Tibial artery (tissue), 4 donors: ENCODE measurements around the gene HOXD10.

Experiments
- DNase-seq, 2 donors: peaks; one replicate each; pipeline ENCODE4 v3.0.0-alpha.2; 2019
- H3K27ac ChIP-seq, 2 donors: fragments of 200-600 bp; sonication (generic) in 1 of 2; 1 replicate in 1 of 2; 2 replicates in 1 of 2; pipeline ENCODE4 v1.5.1; 2018 to 2019; ENCODE audit warnings: mild to moderate bottlenecking in 1 of 2
- H3K27me3 ChIP-seq, 2 donors: fragments of 200-600 bp; sonication (generic) in 1 of 2; one replicate each; pipeline versions ENCODE4 v1.5.1 to v1.6.0; 2016 to 2019
- H3K36me3 ChIP-seq, 3 donors: fragments of 200-600 bp; sonication (generic) in 2 of 3; one replicate each; pipeline ENCODE4 v1.5.1; 2016 to 2019; ENCODE audit warnings: mild to moderate bottlenecking in 2 of 3
- H3K4me1 ChIP-seq, 4 donors: fragments of 200-600 bp; sonication (generic) in 2 of 4; 1 replicate in 3 of 4; 2 replicates in 1 of 4; pipeline ENCODE4 v1.5.1; 2016 to 2019
- H3K4me3 ChIP-seq, 2 donors: fragments of 200-600 bp; sonication (generic) in 1 of 2; 1 replicate in 1 of 2; 2 replicates in 1 of 2; pipeline ENCODE4 v1.5.1; 2018 to 2019; ENCODE audit warnings: mild to moderate bottlenecking in 2 of 2
- H3K9me3 ChIP-seq, 3 donors: fragments of 200-600 bp; sonication (generic) in 1 of 3; one replicate each; pipeline ENCODE4 v1.5.1; 2016 to 2019
- CTCF ChIP-seq, 2 experiments: fragments of 200-600 bp in 1 of 2; fragments of 450-650 bp in 1 of 2; IDR thresholded peaks; one replicate each; pipeline ENCODE4 v1.5.1; 2017 to 2019; ENCODE audit warnings: antibody characterized with exemption in 2 of 2, mild to moderate bottlenecking in 1 of 2, moderate library complexity in 1 of 2
- intact Hi-C: fragments of 100-400 bp; cut with DNase I; formaldehyde crosslinking; loops from one replicate; pipeline ENCODE4 v1.15.0; 2023; ENCODE audit warnings: low total_unique reads

Gene HOXD10

GRCh38 chr2:176148751-176149421 is 32.3 kb downstream of the HOXD10 start:
- intact Hi-C loops = no loop called here
- no peaks in the 10 kb centered on the region for H3K9me3 ChIP-seq
- peaks cover 0 to 61% of the 10 kb centered on the region in 2 donors for H3K27me3 ChIP-seq
- no peaks in the 10 kb centered on the region for H3K4me1 ChIP-seq
- H3K4me3 ChIP-seq = no peak overlapping the region
- H3K27ac ChIP-seq = no peak overlapping the region
- DNase-seq = no peak
- H3K36me3 ChIP-seq = peaks cover 8 to 30% (median 15%) of the 10 kb centered on the region in 3 donors
- no peak for TF ChIP-seq CTCF (IDR thresholded peaks at IDR 0.05)

GRCh38 chr2:176149481-176149938 is 32.9 kb downstream of the HOXD10 start:
- no peaks in the 10 kb centered on the region for H3K9me3 ChIP-seq
- TF ChIP-seq CTCF (IDR thresholded peaks at IDR 0.05) = no peak
- no peak overlapping the region for H3K27ac ChIP-seq
- H3K4me3 ChIP-seq = no peak overlapping the region
- intact Hi-C loops = no loop called here
- DNase-seq = no peak
- no peaks in the 10 kb centered on the region for H3K4me1 ChIP-seq
- peaks cover 8 to 31% (median 15%) of the 10 kb centered on the region in 3 donors for H3K36me3 ChIP-seq
- H3K27me3 ChIP-seq = peaks cover 0 to 62% of the 10 kb centered on the region in 2 donors

GRCh38 chr2:176149939-176150583 is 33.5 kb downstream of the HOXD10 start:
- Histone ChIP-seq H3K9me3 (no peaks in the 10 kb centered on the region), H3K4me3 (no peak overlapping the region), H3K27me3 (peaks cover 0 to 66% of the 10 kb centered on the region in 2 donors), H3K4me1 (no peaks in the 10 kb centered on the region), H3K27ac (no peak overlapping the region), H3K36me3 (peaks cover 8 to 35% (median 15%) of the 10 kb centered on the region in 3 donors)
- no peak for TF ChIP-seq CTCF (IDR thresholded peaks at IDR 0.05)
- intact Hi-C loops = loop anchor here (10.0 kb wide), 1 partner anchor 105 kb away; no protein-coding TSS in a partner anchor
- DNase-seq = no peak

GRCh38 chr2:176150584-176151441 is 34.2 kb downstream of the HOXD10 start:
- peaks cover 8 to 41% (median 15%) of the 10 kb centered on the region in 3 donors for H3K36me3 ChIP-seq
- no peak for TF ChIP-seq CTCF (IDR thresholded peaks at IDR 0.05)
- no peaks in the 10 kb centered on the region for H3K4me1 ChIP-seq
- DNase-seq = no peak
- no peak overlapping the region for H3K4me3 ChIP-seq
- H3K27ac ChIP-seq = no peak overlapping the region
- peaks cover 0 to 64% of the 10 kb centered on the region in 2 donors for H3K27me3 ChIP-seq
- H3K9me3 ChIP-seq = no peaks in the 10 kb centered on the region
- intact Hi-C loops = loop anchor here (10.0 kb wide), 1 partner anchor 104 kb away; no protein-coding TSS in a partner anchor

GRCh38 chr2:176151442-176152287 is 35.1 kb downstream of the HOXD10 start, which contains the start of gene HOXD4:
Gene HOXD4, plus strand, starts transcription at chr2:176151550. Its CDS starts 84 bp downstream, at chr2:176151634.
- H3K27me3 ChIP-seq = peaks cover 0 to 71% of the 10 kb centered on the region in 2 donors
- H3K4me1 ChIP-seq = no peaks in the 10 kb centered on the region
- no peak for TF ChIP-seq CTCF (IDR thresholded peaks at IDR 0.05)
- H3K36me3 ChIP-seq = peaks cover 8 to 42% (median 15%) of the 10 kb centered on the region in 3 donors
- H3K9me3 ChIP-seq = no peaks in the 10 kb centered on the region
- no peak within 1 kb of the TSS for H3K27ac ChIP-seq
- H3K4me3 ChIP-seq = no peak within 1 kb of the TSS
- no peak for DNase-seq
- intact Hi-C loops = loop anchor here (10.0 kb wide), 1 partner anchor 103 kb away; no protein-coding TSS in a partner anchor
